ENCODE results near the gene RAD51B. TPM values are rescaled to one million over a fixed set of nuclear protein-coding genes. Genes with fewer than 3 reads are reported as not detected.
A peak's percentile ranks its signal among the peaks of the same experiment; 100 is the strongest.

Gene RAD51B
- total RNA-seq, 1 experiment from 2014 or later = 7.2 TPM

DNA sequence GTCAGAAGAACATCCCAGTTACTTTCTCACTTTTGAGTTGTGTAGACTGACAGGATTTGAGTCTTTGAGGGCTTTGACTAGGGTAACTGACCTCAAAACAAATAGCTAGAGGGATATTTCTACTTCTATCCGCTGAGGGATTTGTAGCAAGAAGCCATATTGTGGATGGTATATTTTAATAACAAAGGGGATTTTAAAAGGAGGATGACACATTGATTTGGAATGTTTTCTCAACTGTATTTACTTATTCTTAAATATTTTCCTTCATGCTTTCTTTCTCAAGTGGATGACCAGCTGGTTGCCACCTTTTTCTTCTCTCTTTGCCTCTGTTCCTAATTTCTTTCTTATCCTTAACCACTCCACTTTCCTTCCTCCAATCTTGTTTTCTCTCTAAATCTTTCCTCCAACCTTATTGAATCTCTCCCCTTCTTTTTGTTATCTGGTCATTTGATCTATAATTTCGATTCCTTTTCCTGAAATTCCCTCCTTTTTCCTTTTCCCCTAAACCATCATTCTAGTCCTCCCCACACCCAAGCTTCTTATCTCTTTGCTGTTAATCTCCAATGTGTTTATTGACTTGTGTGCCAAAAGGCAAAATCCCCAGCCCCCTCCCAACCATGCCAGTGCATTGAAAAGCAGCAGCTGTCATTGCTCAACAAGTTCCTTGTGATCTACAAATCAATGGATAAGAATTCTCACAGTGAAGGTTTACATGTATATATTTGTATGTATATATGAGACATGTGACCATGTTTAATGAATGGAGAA lies 411.6 kb downstream of the RAD51B start:
- no peak overlapping the region for H3K4me3 ChIP-seq
- DNase-seq = no peak
- H3K36me3 ChIP-seq = no peaks in the 10 kb centered on the region
- H3K27me3 ChIP-seq = no peaks in the 10 kb centered on the region
- no peaks in the 10 kb centered on the region for H3K9me3 ChIP-seq

DNA sequence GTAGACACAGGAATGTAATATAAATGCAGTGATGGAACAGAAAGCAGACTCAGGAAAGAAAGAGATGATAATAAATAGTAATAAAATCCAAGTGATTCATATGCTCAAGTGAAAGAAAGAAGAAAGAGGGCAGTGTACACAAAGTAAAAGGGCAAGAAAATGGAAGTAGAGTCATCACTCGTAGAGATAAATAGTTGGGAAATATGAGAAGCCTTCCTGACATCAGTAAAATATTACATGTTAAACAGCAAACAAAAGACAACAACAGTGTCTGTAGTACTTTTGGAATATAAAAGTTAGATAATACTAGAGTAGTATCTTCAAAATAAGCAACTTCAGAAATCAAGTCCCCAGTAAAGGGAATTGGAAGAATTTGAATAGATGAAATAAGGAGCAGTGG lies 412.3 kb downstream of the RAD51B start:
- H3K27me3 ChIP-seq = no peaks in the 10 kb centered on the region
- no peak for DNase-seq
- H3K36me3 ChIP-seq = no peaks in the 10 kb centered on the region

DNA sequence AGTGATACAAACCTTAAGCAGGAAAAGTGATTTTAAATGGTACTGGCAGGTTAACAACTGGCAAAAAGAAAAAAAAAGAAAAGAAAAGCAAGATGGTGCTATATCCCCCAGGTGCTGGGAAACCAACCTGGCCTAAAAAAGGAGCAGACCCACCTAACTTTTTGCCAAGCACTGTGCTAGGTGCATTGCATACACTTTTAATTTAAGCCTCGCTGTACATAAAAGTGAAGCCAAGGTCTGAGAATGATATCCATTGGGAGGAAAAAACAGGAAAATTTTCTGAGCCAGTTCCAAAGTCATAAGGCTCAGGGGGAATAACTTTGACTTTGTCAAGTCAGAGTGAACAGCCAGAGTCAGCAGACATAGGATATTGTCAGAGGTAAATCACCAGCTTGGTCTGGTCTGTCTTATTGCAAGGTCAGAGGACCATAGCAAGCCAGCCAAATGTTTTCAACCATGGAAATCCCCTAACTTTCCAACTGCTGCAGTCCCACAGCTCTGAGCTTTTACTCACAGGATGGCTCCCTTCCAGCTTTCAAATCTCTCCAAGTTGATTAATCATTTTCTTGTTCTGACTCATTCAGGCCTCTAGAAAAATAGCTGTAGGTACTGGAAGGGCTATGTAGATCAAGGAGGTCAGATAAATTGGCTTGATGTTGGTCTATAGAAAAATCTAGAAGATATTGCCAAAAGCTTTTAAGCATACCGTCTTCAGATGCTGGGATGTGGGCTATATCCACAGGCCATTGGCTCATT lies 412.9 kb downstream of the RAD51B start:
- Histone ChIP-seq H3K36me3 (no peaks in the 10 kb centered on the region), H3K4me3 (no peak overlapping the region), H3K9me3 (no peaks in the 10 kb centered on the region), H3K27me3 (no peaks in the 10 kb centered on the region)
- DNase-seq = peak; percentile 82

More for the DNA sequence above, 412.3 kb downstream of the RAD51B start:
- Histone ChIP-seq H3K4me3 (no peak overlapping the region), H3K9me3 (no peaks in the 10 kb centered on the region)

DNA sequence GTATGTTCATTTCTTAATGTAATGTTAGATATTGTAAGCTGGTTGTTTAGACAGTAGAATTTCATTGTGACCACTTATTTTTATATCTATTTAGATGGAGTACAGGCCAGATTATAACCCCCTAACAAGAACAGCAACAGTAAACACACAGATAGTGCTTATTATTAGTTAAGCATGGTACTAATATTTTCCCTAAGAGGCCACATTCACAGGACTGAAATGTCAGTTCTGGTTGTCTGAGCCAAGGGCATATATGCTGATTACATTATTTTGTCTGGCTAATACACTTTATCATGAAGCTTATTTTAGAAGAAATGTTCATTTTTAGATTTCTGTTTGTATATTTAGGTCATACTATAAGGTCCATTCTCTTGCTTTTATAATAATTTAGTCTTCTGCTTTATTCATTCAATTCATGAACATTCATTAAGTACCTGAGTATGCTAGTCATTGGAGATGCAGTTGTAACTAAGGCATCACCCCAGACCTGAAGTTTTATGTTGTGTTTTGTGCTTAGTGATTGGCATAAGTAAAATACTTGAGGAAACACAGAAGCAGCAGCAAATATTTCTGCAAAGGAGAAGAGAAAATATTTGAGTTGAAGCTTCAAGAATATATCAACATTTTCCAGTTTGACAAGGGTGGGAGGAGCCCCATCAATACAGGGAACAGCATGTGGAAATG lies 413.7 kb downstream of the RAD51B start:
- no peaks in the 10 kb centered on the region for H3K9me3 ChIP-seq
- no peak for DNase-seq
- H3K36me3 ChIP-seq = no peaks in the 10 kb centered on the region
- no peak overlapping the region for H3K4me3 ChIP-seq
- no peaks in the 10 kb centered on the region for H3K27me3 ChIP-seq

DNA sequence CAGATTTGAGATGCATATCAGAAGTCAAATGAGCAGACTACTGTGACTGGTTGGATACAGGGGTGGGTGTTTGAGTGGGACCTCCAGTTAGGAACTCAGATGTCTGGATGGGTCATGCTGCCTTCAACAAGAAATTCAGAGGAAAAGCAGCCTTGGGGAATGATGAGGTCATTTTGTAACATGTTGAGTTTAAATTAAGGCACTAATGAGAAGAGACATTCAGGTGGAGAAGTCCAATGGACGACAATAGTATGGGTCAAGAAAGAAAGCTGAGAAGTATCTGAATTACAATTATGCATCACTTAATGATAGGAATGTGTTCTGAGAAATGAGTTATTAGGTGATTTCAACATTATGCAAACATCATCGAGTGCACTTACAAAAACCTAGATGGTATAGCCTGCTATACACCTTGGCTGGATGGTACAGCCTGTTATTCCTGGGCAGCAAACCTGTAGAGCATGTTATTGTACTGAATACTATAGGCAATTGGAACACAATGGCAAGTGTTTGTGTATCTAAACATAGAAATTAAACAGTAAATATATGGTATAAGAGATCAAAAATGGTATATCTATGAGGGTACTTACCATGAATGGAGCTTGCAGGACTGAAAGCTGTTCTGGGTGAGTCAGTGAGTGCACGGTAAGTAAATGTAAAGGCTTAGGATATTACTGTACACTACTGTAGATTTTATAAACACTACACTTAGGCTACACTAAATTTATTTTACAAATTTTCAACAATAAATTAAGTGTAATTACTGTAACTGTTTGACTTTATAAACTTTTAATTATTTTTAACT lies 414.7 kb downstream of the RAD51B start:
- no peak overlapping the region for H3K4me3 ChIP-seq
- no peaks in the 10 kb centered on the region for H3K27me3 ChIP-seq
- H3K36me3 ChIP-seq = no peaks in the 10 kb centered on the region
- DNase-seq = no peak
- no peaks in the 10 kb centered on the region for H3K9me3 ChIP-seq

DNA sequence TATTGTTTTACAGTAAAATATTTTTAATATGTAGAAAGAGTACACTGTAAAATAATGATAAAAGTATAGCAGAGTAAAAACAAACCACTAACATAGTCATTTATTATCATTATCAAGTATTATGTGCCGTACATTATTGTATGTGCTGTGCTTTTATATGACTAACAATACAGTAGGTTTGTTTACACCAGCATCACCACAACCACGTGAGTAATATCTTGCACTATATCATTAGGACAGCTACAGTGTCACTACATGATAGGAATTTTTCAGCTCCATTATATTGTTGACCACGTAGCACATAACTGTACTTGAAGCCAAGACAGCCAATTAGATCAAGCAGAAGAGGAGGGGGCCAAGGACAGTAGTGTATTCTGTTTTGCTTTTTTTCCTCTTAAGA lies 415.4 kb downstream of the RAD51B start:
- Histone ChIP-seq H3K4me3 (no peak overlapping the region), H3K36me3 (no peaks in the 10 kb centered on the region), H3K9me3 (no peaks in the 10 kb centered on the region), H3K27me3 (no peaks in the 10 kb centered on the region)
- DNase-seq = no peak

DNA sequence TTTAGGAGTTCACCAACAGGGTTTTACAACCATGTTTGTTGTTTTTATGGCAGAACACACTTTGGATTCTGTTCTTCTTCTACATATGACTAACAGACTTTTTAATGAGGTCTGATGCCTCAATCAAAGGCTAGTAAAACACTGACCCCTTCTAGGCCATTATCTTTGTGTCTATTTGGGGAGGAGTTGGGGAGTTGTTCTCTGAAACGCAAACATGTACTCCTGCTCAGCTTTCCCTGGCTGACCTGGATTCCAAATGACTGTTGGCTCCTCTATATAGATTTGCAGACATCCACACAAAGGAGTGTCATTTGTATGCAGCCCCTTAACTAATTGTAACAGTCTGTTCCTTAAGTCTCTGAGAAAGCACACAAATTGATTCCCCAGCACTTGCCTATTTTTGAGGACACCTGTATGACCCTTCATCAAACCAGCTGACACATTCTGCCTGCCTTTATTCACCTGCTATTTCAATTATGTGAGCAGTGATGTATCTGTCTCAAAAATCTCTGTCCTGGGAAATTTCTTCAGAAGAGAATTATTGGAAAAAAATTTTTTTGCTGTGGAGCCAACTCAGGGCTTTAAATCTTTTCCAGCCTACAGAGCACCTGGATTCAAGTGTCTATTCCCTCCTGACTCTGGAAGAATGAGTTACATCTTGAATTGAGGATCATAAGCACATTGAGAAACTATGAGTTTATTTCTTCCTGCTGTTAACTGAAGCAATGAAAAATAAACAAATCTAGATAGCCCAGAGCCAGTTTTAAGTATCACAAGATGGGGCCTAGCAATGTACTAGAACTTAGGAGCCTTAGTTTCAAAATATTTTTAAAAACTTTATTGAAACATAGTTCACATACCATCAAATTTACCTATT lies 417.2 kb downstream of the RAD51B start:
- DNase-seq = no peak
- Histone ChIP-seq H3K4me3 (no peak overlapping the region), H3K9me3 (no peaks in the 10 kb centered on the region), H3K27me3 (no peaks in the 10 kb centered on the region), H3K36me3 (no peaks in the 10 kb centered on the region)

DNA sequence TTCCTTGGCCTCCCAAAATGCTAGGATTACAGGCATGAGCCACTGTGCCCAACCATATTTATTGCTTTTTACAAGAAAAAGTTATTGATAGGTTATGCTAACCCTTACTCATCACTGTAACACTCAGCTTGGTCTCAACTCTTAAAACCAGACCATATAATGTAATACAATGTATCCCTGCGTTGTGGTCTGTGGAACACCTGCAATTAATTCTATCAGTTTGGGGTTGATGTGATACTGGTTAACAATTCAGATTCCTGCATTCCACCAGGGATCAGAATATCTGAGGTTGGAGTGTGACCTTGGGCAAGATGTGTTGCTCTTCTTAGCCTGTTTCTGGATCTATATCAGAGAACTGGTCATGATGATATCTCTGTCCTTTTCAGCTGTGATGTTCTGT lies 419.0 kb downstream of the RAD51B start:
- DNase-seq = no peak
- Histone ChIP-seq H3K36me3 (no peaks in the 10 kb centered on the region), H3K4me3 (no peak overlapping the region), H3K9me3 (no peaks in the 10 kb centered on the region), H3K27me3 (no peaks in the 10 kb centered on the region)

DNA sequence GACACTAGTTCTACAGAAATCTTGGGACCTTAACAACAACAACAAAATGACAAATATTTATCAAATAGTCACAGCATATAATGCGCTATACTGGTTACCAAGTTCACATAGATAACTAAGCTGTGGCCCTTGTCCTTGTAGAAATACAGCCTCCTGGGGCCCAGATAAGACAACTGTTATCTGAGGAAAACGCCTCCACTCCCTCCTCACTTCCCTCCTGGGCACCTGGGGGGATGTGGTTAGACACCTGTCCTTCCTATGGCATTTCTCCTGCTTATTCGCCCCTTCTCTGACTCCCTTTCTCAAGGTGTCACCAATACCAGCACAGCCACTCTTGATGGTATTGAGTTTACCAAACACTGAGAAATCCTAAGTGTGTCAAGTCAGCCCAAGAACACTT lies 419.4 kb downstream of the RAD51B start:
- Histone ChIP-seq H3K9me3 (no peaks in the 10 kb centered on the region), H3K27me3 (no peaks in the 10 kb centered on the region), H3K36me3 (no peaks in the 10 kb centered on the region), H3K4me3 (no peak overlapping the region)
- no peak for DNase-seq

DNA sequence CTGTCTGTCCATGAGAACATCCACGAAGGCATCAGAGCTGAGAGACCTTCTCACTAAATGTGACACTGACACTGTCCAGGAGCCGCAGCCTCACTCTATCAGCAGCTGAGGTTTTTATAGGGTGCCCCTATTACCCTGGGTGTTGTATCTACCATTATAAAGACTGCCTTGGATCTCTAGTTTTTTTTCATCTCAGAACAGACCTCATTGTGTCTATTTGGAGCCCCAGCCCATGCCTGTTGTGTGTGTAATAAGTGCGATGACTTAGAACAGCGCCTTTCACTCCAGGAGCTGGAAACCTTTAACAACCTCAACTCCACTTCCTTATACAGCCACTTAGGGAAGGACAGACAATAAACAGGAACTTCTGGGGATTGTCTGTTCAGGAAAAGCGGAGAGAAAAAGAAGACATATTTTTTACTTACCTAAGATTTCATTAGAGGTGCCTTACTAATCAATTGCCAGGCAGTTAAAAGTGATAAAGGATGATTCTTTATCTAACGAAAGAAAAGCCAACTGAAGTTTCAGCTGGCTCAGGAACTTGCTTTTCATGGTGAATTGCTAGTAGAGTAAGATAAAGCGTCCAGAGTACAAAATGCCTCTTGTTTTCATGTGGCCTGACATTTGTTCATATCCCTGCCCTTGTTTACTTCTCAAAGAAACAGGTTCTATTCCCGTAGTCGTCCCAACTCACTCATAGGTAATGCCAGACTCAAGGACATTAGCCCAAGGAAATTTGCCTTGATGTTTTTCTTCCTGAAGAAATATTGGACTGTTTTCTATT lies 420.6 kb downstream of the RAD51B start:
- H3K27me3 ChIP-seq = no peaks in the 10 kb centered on the region
- no peak overlapping the region for H3K4me3 ChIP-seq
- no peak for DNase-seq
- no peaks in the 10 kb centered on the region for H3K9me3 ChIP-seq
- H3K36me3 ChIP-seq = no peaks in the 10 kb centered on the region

DNA sequence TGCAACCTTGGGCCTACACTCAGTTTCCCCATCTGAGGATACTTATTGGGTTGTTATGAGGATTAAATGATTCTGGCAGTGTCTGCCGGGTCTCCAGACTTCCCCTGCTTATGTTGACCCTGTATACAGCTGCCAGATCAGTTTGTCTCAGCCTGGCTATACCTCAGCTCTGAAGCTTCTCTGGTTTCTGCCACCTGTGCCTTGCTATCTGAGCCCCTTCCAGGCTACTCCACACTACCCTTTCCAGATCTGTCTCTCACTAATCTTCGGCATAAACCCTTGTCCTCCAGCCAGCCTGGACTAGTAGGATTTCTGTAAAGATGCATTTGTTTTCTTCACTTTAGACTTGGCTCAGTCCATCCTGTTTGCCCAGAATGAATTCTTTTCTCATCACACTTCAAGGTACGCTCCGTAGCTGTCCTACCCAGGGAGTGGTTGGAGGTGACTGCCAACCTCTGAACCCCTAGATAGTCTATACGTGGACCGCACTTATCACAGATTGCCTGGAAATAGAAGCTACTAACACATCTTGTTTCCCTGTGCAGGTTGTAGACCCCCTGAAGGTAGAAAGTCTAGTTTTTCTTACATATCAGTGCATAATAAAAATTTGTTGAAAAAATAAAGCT lies 422.4 kb downstream of the RAD51B start:
- Histone ChIP-seq H3K4me3 (no peak overlapping the region), H3K36me3 (no peaks in the 10 kb centered on the region), H3K9me3 (no peaks in the 10 kb centered on the region), H3K27me3 (no peaks in the 10 kb centered on the region)
- no peak for DNase-seq

DNA sequence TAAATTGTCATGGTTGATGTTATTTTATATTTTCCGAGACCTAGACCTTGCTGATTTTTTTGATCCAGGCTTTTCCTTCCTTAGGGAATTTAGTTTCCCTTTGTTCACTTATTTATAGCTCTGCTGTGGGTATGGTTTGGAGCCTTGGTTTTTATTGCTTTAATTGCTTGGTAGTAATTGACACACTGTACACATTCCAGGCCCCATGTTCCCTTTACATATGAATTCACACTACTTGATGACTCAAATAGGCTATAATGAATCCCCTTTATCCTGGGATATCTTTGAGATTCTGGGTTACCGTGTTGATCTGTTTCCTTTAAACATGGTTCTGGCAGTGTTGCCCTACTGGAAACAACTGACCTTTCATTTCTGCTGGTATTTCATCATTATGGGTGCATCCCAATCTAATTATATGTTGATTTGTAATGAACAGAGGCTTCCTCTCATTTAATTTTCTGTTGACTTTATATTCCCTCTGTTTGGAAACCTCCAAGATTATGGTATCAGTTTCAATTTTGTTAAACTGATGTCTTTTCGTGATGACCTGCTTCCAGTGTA lies 424.0 kb downstream of the RAD51B start:
- DNase-seq = no peak
- Histone ChIP-seq H3K27me3 (no peaks in the 10 kb centered on the region), H3K36me3 (no peaks in the 10 kb centered on the region), H3K4me3 (no peak overlapping the region), H3K9me3 (no peaks in the 10 kb centered on the region)

DNA sequence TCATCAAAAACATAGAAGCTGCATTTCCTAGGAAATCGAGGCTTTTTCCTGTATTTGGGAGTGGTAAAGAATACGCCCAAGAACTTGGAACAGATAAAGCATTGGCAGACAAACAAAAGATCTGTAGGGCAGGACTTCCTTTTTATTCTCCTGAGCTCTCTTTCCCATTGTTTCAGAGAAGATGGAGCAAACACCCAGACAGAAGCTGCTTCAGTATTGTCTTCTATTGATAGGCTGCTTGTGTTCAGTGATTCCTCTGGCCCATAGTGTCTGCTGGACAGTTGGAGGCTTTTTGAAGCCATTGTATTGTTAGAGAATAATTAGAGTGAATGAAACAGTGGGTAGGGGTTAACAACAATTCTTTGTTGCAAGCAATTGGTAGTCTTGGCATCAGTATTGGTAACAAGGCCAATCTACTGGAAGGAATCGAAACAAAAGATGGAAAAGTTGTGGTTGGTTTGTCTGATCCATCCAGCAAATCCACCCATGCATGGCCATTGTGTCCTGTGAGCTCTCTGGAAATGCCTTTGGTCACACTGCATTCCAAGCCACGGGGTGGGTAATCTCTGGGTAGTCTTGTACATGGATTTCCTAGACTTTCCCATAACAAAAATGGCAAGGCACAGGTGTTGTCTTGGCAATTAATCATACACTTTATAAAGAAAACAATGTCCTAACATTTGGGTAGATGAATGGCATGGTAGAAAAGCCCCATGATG lies 424.8 kb downstream of the RAD51B start:
- no peak overlapping the region for H3K4me3 ChIP-seq

More for the DNA sequence above, 424.8 kb downstream of the RAD51B start:
- no peaks in the 10 kb centered on the region for H3K27me3 ChIP-seq
- H3K9me3 ChIP-seq = no peaks in the 10 kb centered on the region
- DNase-seq = no peak
- H3K36me3 ChIP-seq = no peaks in the 10 kb centered on the region

All from MG63 (cell line).